WTC11 (cell line): ENCODE data around the gene BACH2. TPM values are rescaled to one million over a fixed set of nuclear protein-coding genes. Genes with fewer than 3 reads are reported as not detected.

Experiments used
- ATAC-seq: fragments of 200-7000 bp; cut with Tn5 transposase; 2 replicates; pipeline ENCODE4 v1.10.0; 2021; ENCODE audit warnings: mild to moderate bottlenecking, moderate library complexity
- CTCF ChIA-PET: fragments of 300-600 bp; sonication (Branson Sonifier 250); formaldehyde crosslinking; loops from one replicate; lab custom pipeline; 2021; ENCODE audit warnings: antibody characterized with exemption; lab: Charles Lee
- POLR2A ChIA-PET: fragments of 350-600 bp; sonication (Branson Sonifier 250); formaldehyde crosslinking; loops from one replicate; lab custom pipeline; 2021; ENCODE audit warnings: antibody characterized with exemption; lab: Charles Lee
- DNase-seq: peaks from one replicate; pipeline ENCODE4 v3.0.0; 2021; ENCODE audit warnings: low spot score
- H3K27ac Mint-ChIP-seq: 2 replicates; pipeline ENCODE4 v1.8.0; 2021; ENCODE audit warnings: mixed read lengths
- H3K27me3 Mint-ChIP-seq: 2 replicates; pipeline ENCODE4 v1.8.0; 2021; ENCODE audit warnings: low read depth, mild to moderate bottlenecking, moderate library complexity, mixed read lengths
- H3K36me3 Mint-ChIP-seq: 2 replicates; pipeline ENCODE4 v1.8.0; 2021; ENCODE audit warnings: mixed read lengths
- H3K4me1 Mint-ChIP-seq: 2 replicates; pipeline ENCODE4 v1.8.0; 2022; ENCODE audit warnings: mixed read lengths
- H3K4me3 Mint-ChIP-seq: 2 replicates; pipeline ENCODE4 v1.8.0; 2021; ENCODE audit warnings: mild to moderate bottlenecking, moderate library complexity, mixed read lengths
- H3K9me3 Mint-ChIP-seq: 2 replicates; pipeline ENCODE4 v1.8.0; 2021; ENCODE audit warnings: mixed read lengths
- CTCF ChIP-seq: fragments of 200-600 bp; IDR thresholded peaks from 2 replicates; pipeline ENCODE4 v1.8.0; 2022; ENCODE audit warnings: antibody characterized with exemption
- ELF4 ChIP-seq: sonication (generic); formaldehyde crosslinking; IDR thresholded peaks from 2 replicates; pipeline ENCODE4 v1.8.1; 2022; ENCODE audit warnings: low read depth, mild to moderate bottlenecking, moderate library complexity, missing genetic modification reagents
- FOXP4 ChIP-seq: sonication (generic); formaldehyde crosslinking; IDR thresholded peaks from 2 replicates; pipeline ENCODE4 v1.8.0; 2022; ENCODE audit warnings: mild to moderate bottlenecking, missing genetic modification reagents
- IRF2 ChIP-seq: sonication (generic); formaldehyde crosslinking; IDR thresholded peaks from 2 replicates; pipeline ENCODE4 v1.8.0; 2022; ENCODE audit warnings: low read depth, missing genetic modification reagents, borderline replicate concordance
- JAZF1 ChIP-seq: fragments of 250-450 bp; sonication (Bioruptor Pico); IDR thresholded peaks from 2 replicates; pipeline ENCODE4 v1.9.0; 2021; ENCODE audit warnings: moderate library complexity, mild to moderate bottlenecking, inconsistent platforms
- MLX ChIP-seq: sonication (generic); formaldehyde crosslinking; IDR thresholded peaks from 2 replicates; pipeline ENCODE4 v1.8.1; 2023; ENCODE audit warnings: mild to moderate bottlenecking, missing genetic modification reagents, moderate library complexity
- NFATC4 ChIP-seq: fragments of 250-450 bp; sonication (Bioruptor Pico); IDR thresholded peaks from 2 replicates; pipeline ENCODE4 v1.9.0; 2021; ENCODE audit warnings: mild to moderate bottlenecking
- RELA ChIP-seq: sonication (generic); formaldehyde crosslinking; IDR thresholded peaks from 2 replicates; pipeline ENCODE4 v1.8.1; 2022; ENCODE audit warnings: missing genetic modification reagents, mild to moderate bottlenecking, borderline replicate concordance
- SMAD4 ChIP-seq: sonication (generic); formaldehyde crosslinking; IDR thresholded peaks from 2 replicates; pipeline ENCODE4 v1.8.0; 2022; ENCODE audit warnings: mild to moderate bottlenecking, missing genetic modification reagents
- TEAD1 ChIP-seq: sonication (generic); formaldehyde crosslinking; IDR thresholded peaks from 2 replicates; pipeline ENCODE4 v1.8.0; 2022; ENCODE audit warnings: mild to moderate bottlenecking, missing genetic modification reagents
- ZNF219 ChIP-seq: sonication (generic); formaldehyde crosslinking; IDR thresholded peaks from 2 replicates; pipeline ENCODE4 v1.8.0; 2023; ENCODE audit warnings: missing genetic modification reagents, mild to moderate bottlenecking, borderline replicate concordance
- ZNF396 ChIP-seq: fragments of 250-450 bp; sonication (Bioruptor Pico); IDR thresholded peaks from 2 replicates; pipeline ENCODE4 v1.8.0; 2021; ENCODE audit warnings: mild to moderate bottlenecking, moderate library complexity, borderline replicate concordance
- ZNF416 ChIP-seq: fragments of 250-450 bp; sonication (Bioruptor Pico); IDR thresholded peaks from 2 replicates; pipeline ENCODE4 v1.9.0; 2021; ENCODE audit warnings: mild to moderate bottlenecking, inconsistent platforms
- total RNA-seq: library from RNA; stranded (reverse); gene quantifications from 3 replicates; pipeline ENCODE4 v1.2.3, GENCODE V29; 2021
- TF ChIP-seq, protein P1 (sequence below): sonication (generic); formaldehyde crosslinking; IDR thresholded peaks from 2 replicates; pipeline ENCODE4 v1.8.0; 2022; ENCODE audit warnings: missing genetic modification reagents
- TF ChIP-seq, protein P2 (sequence below): fragments of 250-450 bp; sonication (Bioruptor Pico); IDR thresholded peaks from 2 replicates; pipeline ENCODE4 v1.9.0; 2021; ENCODE audit warnings: mild to moderate bottlenecking
- TF ChIP-seq, protein P3 (sequence below): fragments of 250-450 bp; sonication (Bioruptor Pico); IDR thresholded peaks from 2 replicates; pipeline ENCODE4 v1.9.0; 2021; ENCODE audit warnings: mild to moderate bottlenecking, borderline replicate concordance
- TF ChIP-seq, protein P4 (sequence below): sonication (generic); formaldehyde crosslinking; IDR thresholded peaks from 2 replicates; pipeline ENCODE4 v1.8.1; 2023; ENCODE audit warnings: mild to moderate bottlenecking, missing genetic modification reagents, moderate library complexity
- TF ChIP-seq, protein P5 (sequence below): sonication (generic); formaldehyde crosslinking; IDR thresholded peaks from 2 replicates; pipeline ENCODE4 v1.8.1; 2022; ENCODE audit warnings: low read depth, mild to moderate bottlenecking, moderate library complexity, missing genetic modification reagents, borderline replicate concordance

Gene BACH2
- total RNA-seq, 1 experiment from 2014 or later = 5.9 TPM

- H3K9me3 Mint-ChIP-seq = peaks cover 8% of the 10 kb centered on the region; the same call in 1 of the 2 replicates
- DNase-seq = no peak
- ChIA-PET CTCF (interaction anchor here (1.3 kb wide), 1 partner anchor 81 kb away, joined by 4 read pairs; no protein-coding TSS in a partner anchor), POLR2A (interaction anchor here (0.6 kb wide), 1 partner anchor 382 kb away, joined by 3 read pairs; no protein-coding TSS in a partner anchor)
- H3K4me1 Mint-ChIP-seq = no peaks in the 10 kb centered on the region
- TF ChIP-seq JAZF1 (CRISPR knock-in tag) (no peak), RELA (CRISPR knock-in tag) (no peak), ELF4 (no peak), ZNF219 (CRISPR knock-in tag) (no peak), NFATC4 (CRISPR knock-in tag) (no peak), MLX (CRISPR knock-in tag) (no peak), FOXP4 (CRISPR knock-in tag) (no peak), ZNF396 (CRISPR knock-in tag) (no peak), CTCF (no peak), ZNF416 (CRISPR knock-in tag) (no peak), IRF2 (no peak), TEAD1 (no peak), SMAD4 (no peak)
- TF ChIP-seq, protein P1, sequence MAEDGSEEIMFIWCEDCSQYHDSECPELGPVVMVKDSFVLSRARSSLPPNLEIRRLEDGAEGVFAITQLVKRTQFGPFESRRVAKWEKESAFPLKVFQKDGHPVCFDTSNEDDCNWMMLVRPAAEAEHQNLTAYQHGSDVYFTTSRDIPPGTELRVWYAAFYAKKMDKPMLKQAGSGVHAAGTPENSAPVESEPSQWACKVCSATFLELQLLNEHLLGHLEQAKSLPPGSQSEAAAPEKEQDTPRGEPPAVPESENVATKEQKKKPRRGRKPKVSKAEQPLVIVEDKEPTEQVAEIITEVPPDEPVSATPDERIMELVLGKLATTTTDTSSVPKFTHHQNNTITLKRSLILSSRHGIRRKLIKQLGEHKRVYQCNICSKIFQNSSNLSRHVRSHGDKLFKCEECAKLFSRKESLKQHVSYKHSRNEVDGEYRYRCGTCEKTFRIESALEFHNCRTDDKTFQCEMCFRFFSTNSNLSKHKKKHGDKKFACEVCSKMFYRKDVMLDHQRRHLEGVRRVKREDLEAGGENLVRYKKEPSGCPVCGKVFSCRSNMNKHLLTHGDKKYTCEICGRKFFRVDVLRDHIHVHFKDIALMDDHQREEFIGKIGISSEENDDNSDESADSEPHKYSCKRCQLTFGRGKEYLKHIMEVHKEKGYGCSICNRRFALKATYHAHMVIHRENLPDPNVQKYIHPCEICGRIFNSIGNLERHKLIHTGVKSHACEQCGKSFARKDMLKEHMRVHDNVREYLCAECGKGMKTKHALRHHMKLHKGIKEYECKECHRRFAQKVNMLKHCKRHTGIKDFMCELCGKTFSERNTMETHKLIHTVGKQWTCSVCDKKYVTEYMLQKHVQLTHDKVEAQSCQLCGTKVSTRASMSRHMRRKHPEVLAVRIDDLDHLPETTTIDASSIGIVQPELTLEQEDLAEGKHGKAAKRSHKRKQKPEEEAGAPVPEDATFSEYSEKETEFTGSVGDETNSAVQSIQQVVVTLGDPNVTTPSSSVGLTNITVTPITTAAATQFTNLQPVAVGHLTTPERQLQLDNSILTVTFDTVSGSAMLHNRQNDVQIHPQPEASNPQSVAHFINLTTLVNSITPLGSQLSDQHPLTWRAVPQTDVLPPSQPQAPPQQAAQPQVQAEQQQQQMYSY (CRISPR knock-in tag) = no peak
- TF ChIP-seq, protein P2, sequence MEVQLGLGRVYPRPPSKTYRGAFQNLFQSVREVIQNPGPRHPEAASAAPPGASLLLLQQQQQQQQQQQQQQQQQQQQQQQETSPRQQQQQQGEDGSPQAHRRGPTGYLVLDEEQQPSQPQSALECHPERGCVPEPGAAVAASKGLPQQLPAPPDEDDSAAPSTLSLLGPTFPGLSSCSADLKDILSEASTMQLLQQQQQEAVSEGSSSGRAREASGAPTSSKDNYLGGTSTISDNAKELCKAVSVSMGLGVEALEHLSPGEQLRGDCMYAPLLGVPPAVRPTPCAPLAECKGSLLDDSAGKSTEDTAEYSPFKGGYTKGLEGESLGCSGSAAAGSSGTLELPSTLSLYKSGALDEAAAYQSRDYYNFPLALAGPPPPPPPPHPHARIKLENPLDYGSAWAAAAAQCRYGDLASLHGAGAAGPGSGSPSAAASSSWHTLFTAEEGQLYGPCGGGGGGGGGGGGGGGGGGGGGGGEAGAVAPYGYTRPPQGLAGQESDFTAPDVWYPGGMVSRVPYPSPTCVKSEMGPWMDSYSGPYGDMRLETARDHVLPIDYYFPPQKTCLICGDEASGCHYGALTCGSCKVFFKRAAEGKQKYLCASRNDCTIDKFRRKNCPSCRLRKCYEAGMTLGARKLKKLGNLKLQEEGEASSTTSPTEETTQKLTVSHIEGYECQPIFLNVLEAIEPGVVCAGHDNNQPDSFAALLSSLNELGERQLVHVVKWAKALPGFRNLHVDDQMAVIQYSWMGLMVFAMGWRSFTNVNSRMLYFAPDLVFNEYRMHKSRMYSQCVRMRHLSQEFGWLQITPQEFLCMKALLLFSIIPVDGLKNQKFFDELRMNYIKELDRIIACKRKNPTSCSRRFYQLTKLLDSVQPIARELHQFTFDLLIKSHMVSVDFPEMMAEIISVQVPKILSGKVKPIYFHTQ (CRISPR knock-in tag) = no peak
- TF ChIP-seq, protein P3, sequence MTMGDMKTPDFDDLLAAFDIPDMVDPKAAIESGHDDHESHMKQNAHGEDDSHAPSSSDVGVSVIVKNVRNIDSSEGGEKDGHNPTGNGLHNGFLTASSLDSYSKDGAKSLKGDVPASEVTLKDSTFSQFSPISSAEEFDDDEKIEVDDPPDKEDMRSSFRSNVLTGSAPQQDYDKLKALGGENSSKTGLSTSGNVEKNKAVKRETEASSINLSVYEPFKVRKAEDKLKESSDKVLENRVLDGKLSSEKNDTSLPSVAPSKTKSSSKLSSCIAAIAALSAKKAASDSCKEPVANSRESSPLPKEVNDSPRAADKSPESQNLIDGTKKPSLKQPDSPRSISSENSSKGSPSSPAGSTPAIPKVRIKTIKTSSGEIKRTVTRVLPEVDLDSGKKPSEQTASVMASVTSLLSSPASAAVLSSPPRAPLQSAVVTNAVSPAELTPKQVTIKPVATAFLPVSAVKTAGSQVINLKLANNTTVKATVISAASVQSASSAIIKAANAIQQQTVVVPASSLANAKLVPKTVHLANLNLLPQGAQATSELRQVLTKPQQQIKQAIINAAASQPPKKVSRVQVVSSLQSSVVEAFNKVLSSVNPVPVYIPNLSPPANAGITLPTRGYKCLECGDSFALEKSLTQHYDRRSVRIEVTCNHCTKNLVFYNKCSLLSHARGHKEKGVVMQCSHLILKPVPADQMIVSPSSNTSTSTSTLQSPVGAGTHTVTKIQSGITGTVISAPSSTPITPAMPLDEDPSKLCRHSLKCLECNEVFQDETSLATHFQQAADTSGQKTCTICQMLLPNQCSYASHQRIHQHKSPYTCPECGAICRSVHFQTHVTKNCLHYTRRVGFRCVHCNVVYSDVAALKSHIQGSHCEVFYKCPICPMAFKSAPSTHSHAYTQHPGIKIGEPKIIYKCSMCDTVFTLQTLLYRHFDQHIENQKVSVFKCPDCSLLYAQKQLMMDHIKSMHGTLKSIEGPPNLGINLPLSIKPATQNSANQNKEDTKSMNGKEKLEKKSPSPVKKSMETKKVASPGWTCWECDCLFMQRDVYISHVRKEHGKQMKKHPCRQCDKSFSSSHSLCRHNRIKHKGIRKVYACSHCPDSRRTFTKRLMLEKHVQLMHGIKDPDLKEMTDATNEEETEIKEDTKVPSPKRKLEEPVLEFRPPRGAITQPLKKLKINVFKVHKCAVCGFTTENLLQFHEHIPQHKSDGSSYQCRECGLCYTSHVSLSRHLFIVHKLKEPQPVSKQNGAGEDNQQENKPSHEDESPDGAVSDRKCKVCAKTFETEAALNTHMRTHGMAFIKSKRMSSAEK (CRISPR knock-in tag) = no peak
- TF ChIP-seq, protein P4, sequence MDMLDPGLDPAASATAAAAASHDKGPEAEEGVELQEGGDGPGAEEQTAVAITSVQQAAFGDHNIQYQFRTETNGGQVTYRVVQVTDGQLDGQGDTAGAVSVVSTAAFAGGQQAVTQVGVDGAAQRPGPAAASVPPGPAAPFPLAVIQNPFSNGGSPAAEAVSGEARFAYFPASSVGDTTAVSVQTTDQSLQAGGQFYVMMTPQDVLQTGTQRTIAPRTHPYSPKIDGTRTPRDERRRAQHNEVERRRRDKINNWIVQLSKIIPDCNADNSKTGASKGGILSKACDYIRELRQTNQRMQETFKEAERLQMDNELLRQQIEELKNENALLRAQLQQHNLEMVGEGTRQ (CRISPR knock-in tag) = no peak
- TF ChIP-seq, protein P5, sequence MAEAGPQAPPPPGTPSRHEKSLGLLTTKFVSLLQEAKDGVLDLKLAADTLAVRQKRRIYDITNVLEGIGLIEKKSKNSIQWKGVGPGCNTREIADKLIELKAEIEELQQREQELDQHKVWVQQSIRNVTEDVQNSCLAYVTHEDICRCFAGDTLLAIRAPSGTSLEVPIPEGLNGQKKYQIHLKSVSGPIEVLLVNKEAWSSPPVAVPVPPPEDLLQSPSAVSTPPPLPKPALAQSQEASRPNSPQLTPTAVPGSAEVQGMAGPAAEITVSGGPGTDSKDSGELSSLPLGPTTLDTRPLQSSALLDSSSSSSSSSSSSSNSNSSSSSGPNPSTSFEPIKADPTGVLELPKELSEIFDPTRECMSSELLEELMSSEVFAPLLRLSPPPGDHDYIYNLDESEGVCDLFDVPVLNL (CRISPR knock-in tag) = no peak
- H3K4me3 Mint-ChIP-seq = no peak overlapping the region
- H3K27ac Mint-ChIP-seq = no peak overlapping the region
- H3K27me3 Mint-ChIP-seq = no peaks in the 10 kb centered on the region
- no peaks in the 10 kb centered on the region for H3K36me3 Mint-ChIP-seq
- no peak for ATAC-seq
Measured at GRCh38 chr6:90021711-90022110, 274.9 kb downstream of the BACH2 start.
